ENCODE results near the gene CAMTA1. TPM values are rescaled to one million over a fixed set of nuclear protein-coding genes. Genes with fewer than 3 reads are reported as not detected.
A peak's percentile ranks its signal among the peaks of the same experiment; 100 is the strongest.

The CAMTA1 gene
- total and polyA plus RNA-seq, 9 of the 15 experiments (the other 6 are each of a cell fraction or from before 2014, with no cell fraction given) = 43.9 to 161 (median 65.9) TPM

DNA sequence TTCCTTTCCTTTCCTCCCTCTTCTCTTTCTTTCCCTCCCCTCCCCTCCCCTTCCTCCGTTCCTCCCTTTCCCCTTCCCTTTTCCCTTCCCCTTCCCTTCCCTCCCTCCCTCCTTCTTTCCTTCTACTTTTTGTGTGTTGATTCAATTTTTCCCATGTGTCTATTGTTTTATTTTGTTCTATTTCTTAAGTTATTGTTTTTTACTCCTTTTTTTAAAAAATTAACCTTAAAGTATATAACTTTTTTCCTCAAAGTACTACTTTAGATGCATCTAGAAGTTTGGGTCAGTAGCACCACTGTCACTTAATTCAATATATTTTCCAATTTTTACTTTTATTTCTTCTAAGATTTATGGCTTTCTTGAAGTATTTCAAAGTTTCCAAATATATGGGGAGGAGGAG, 537.7 kb downstream of the CAMTA1 start:
- in situ Hi-C loops (cut with MboI) = no loop called here
- CTCF ChIA-PET (ENCODE audit: low intra/inter-chr PET ratio) = no interaction called here
- DNase-seq (ENCODE audit: extremely low read depth in 1 of 4, low spot score in 3 of 4) = no peak

DNA sequence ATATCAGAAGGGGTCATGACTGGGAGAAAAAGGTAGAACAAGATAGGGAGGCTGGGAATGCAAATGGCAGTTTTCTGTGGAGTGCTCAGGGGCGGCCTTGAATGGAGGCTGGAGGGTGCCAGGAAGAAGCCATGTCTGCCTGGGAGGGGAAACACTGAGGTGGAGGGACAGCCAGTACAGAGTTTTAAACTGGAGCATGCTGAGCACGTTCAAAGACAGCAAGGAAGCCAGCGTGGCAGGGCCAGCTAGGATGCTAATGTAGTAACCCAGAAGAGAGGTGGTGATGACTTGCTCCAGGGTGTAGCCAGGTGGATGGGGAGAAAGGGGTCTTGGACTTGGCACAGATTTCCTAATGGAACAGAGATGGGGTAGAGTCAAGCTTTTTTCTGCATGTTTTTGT, 540.0 kb downstream of the CAMTA1 start:
- no peak overlapping the region for H3K9ac ChIP-seq (ENCODE audit: insufficient read depth in 1 of 2, low read depth in 2 of 2, low read length in 2 of 2)
- no peak overlapping the region for H2AFZ ChIP-seq (ENCODE audit: low read depth, low read length)
- BruUV-seq (replicated peaks) = no TSS peak
- H4K20me1 ChIP-seq (replicated peaks; ENCODE audit: control insufficient read depth, insufficient read depth, low read length) = no peaks in the 10 kb centered on the region
- ChIA-PET CTCF (ENCODE audit: low intra/inter-chr PET ratio) (no interaction called here), POLR2A (interaction anchor here (1.3 kb wide), 1 partner anchor 10 kb away, joined by 3 read pairs; no protein-coding TSS in a partner anchor)
- no peak overlapping the region for H3K27ac ChIP-seq (ENCODE audit: extremely low read depth, low read depth, low read length)
- H3K9me1 ChIP-seq (ENCODE audit: control insufficient read depth, insufficient read depth, low read length) = no peaks in the 10 kb centered on the region
- H3K4me1 ChIP-seq (replicated peaks in 1 of 2; ENCODE audit: control insufficient read depth in 2 of 2, insufficient read depth in 2 of 2, low read length in 2 of 2) = no peaks in the 10 kb centered on the region
- no peak for TF ChIP-seq ARID2 (IDR thresholded peaks at IDR 0.05)
- TF ChIP-seq MCM2 (IDR thresholded peaks at IDR 0.05; ENCODE audit: low read depth) = no peak
- no peak for TF ChIP-seq CHD1 (IDR thresholded peaks at IDR 0.05; ENCODE audit: low read length)
- no peak for TF ChIP-seq NFATC3 (IDR thresholded peaks at IDR 0.05)
- no peak for TF ChIP-seq L3MBTL2 (IDR thresholded peaks at IDR 0.05)
- no peak for TF ChIP-seq ZNF311 (CRISPR knock-in tag; IDR thresholded peaks at IDR 0.05)
- no peak for TF ChIP-seq SIN3B (IDR thresholded peaks at IDR 0.05; ENCODE audit: low read depth)
- TF ChIP-seq POLR2A (conservative IDR thresholded peaks at IDR 0.05) = no peak
- no peak for TF ChIP-seq CXXC5 (CRISPR knock-in tag; IDR thresholded peaks at IDR 0.05)
- no peak for TF ChIP-seq NR4A1 (CRISPR knock-in tag; IDR thresholded peaks at IDR 0.05)
- no peak for TF ChIP-seq NR4A1 (tag; IDR thresholded peaks at IDR 0.05)
- no peak for TF ChIP-seq ETV5 (CRISPR knock-in tag; IDR thresholded peaks at IDR 0.05; ENCODE audit: low read depth)
- ATAC-seq (no peak), DNase-seq (ENCODE audit: extremely low read depth in 1 of 4, low spot score in 3 of 4) (no peak), FAIRE-seq (no peak)
- intact Hi-C loops (cut with micrococcal nuclease) (no loop called here), in situ Hi-C loops (cut with MboI) (no loop called here)
- no peak overlapping the region for H3K4me3 ChIP-seq
- no peak overlapping the region for H3K4me2 ChIP-seq (ENCODE audit: insufficient read depth, low read length)
- peaks cover 0 to 5% of the 10 kb centered on the region in 2 experiments; a peak in 1 of 5 replicates for H3K27me3 ChIP-seq (ENCODE audit: control insufficient read depth in 2 of 2, insufficient read depth in 2 of 2, low read length in 2 of 2)
- no peaks in the 10 kb centered on the region for H3K36me3 ChIP-seq (ENCODE audit: control insufficient read depth, insufficient read depth, low read length)
- WGBS (ENCODE audit: insufficient coverage, low coverage, missing lambda C conversion rate) = 0% methylated on average over 3 of the region's 3 CpGs
- no peaks in the 10 kb centered on the region for H3K9me3 ChIP-seq (replicated peaks; ENCODE audit: control insufficient read depth, insufficient read depth, low read depth, low read length)
- no peaks in the 10 kb centered on the region for H3K79me2 ChIP-seq (ENCODE audit: control insufficient read depth, insufficient read depth, low read length)

More for the DNA sequence above, 537.7 kb downstream of the CAMTA1 start:
- ATAC-seq (no peak), FAIRE-seq (no peak)
- Histone ChIP-seq H3K4me3 (no peak overlapping the region), H3K4me1 (replicated peaks in 1 of 2; ENCODE audit: control insufficient read depth in 2 of 2, insufficient read depth in 2 of 2, low read length in 2 of 2) (no peaks in the 10 kb centered on the region), H3K9ac (ENCODE audit: insufficient read depth in 1 of 2, low read depth in 2 of 2, low read length in 2 of 2) (no peak overlapping the region), H3K79me2 (ENCODE audit: control insufficient read depth, insufficient read depth, low read length) (no peaks in the 10 kb centered on the region), H3K36me3 (ENCODE audit: control insufficient read depth, insufficient read depth, low read length) (no peaks in the 10 kb centered on the region), H3K27me3 (ENCODE audit: control insufficient read depth in 2 of 2, insufficient read depth in 2 of 2, low read length in 2 of 2) (no peaks in the 10 kb centered on the region), H3K27ac (ENCODE audit: extremely low read depth, low read depth, low read length) (no peak overlapping the region), H3K9me3 (replicated peaks; ENCODE audit: control insufficient read depth, insufficient read depth, low read depth, low read length) (no peaks in the 10 kb centered on the region), H3K4me2 (ENCODE audit: insufficient read depth, low read length) (no peak overlapping the region), H4K20me1 (replicated peaks; ENCODE audit: control insufficient read depth, insufficient read depth, low read length) (no peaks in the 10 kb centered on the region), H2AFZ (ENCODE audit: low read depth, low read length) (no peak overlapping the region), H3K9me1 (ENCODE audit: control insufficient read depth, insufficient read depth, low read length) (no peaks in the 10 kb centered on the region)
- no TSS peak for BruUV-seq (replicated peaks)
- TF ChIP-seq PCBP2 (IDR thresholded peaks at IDR 0.05; ENCODE audit: low read depth, low read length, poor library complexity, severe bottlenecking) = peak; percentile 57
- TF ChIP-seq NCOA2 (IDR thresholded peaks at IDR 0.05; ENCODE audit: partially characterized antibody in 2 of 2) = no peak
- TF ChIP-seq HNRNPK (IDR thresholded peaks at IDR 0.05; ENCODE audit: low read depth, low read length, poor library complexity, severe bottlenecking) = peak; percentile 75
- TF ChIP-seq TEAD4 (IDR thresholded peaks at IDR 0.05; ENCODE audit: low read length) = no peak
- TF ChIP-seq TEAD4 (CRISPR knock-in tag; IDR thresholded peaks at IDR 0.05; ENCODE audit: borderline replicate concordance) = no peak
- POLR2A ChIA-PET = interaction anchor here (0.5 kb wide), 1 partner anchor 203 kb away, joined by 3 read pairs; no protein-coding TSS in a partner anchor
- WGBS (ENCODE audit: insufficient coverage, low coverage, missing lambda C conversion rate) = no CpG with 5 or more reads among the region's 1 CpG
- intact Hi-C loops (cut with micrococcal nuclease) = no loop called here
